Osteoblast (primary cell): ENCODE measurements around the gene AADACL3. TPM values are rescaled to one million over a fixed set of nuclear protein-coding genes. Genes with fewer than 3 reads are reported as not detected.

Experiments
- DNase-seq: peaks from one replicate; pipeline ENCODE4 v3.0.0; 2011; ENCODE audit warnings: low spot score, mixed read lengths; ENCODE audit not compliant: insufficient read length; ENCODE audit errors: missing footprints
- H2AFZ ChIP-seq: 2 replicates; pipeline ENCODE4 v1.6.0; 2011; ENCODE audit warnings: mild to moderate bottlenecking, low read length
- H3K27ac ChIP-seq: 2 replicates; pipeline ENCODE4 v1.5.1; 2011; ENCODE audit warnings: mild to moderate bottlenecking, low read depth, low read length, moderate library complexity
- H3K27me3 ChIP-seq: 2 replicates; pipeline ENCODE4 v1.6.0; 2012; ENCODE audit warnings: mild to moderate bottlenecking, control low read depth, inconsistent platforms, low read length, moderate library complexity; ENCODE audit not compliant: insufficient read depth
- H3K36me3 ChIP-seq: 2 replicates; pipeline ENCODE4 v1.5.1; 2011; ENCODE audit warnings: mild to moderate bottlenecking, low read length, control low read depth, moderate library complexity; ENCODE audit not compliant: insufficient read depth
- H3K4me1 ChIP-seq: 2 replicates; pipeline ENCODE4 v1.5.1; 2011; ENCODE audit warnings: mild to moderate bottlenecking, low read length, control low read depth, moderate library complexity; ENCODE audit not compliant: insufficient read depth
- H3K4me2 ChIP-seq: 2 replicates; pipeline ENCODE4 v1.6.0; 2011; ENCODE audit warnings: mild to moderate bottlenecking, low read length; ENCODE audit not compliant: insufficient read depth
- H3K4me3 ChIP-seq: fragments of 200-600 bp; sonication (generic); 3 replicates; pipeline ENCODE4 v1.5.1; 2012; ENCODE audit warnings: mild to moderate bottlenecking, low read length, inconsistent platforms; ENCODE audit not compliant: insufficient read depth
- H3K79me2 ChIP-seq: 2 replicates; pipeline ENCODE4 v1.6.0; 2012; ENCODE audit warnings: mild to moderate bottlenecking, low read length, control low read depth, inconsistent platforms; ENCODE audit not compliant: insufficient read depth
- H3K9me3 ChIP-seq: 2 replicates; pipeline ENCODE4 v1.5.1; 2011; ENCODE audit warnings: low read depth, low read length, control low read depth
- H4K20me1 ChIP-seq: 2 replicates; pipeline ENCODE4 v1.6.0; 2012; ENCODE audit warnings: mild to moderate bottlenecking, low read length, control low read depth; ENCODE audit not compliant: insufficient read depth
- CTCF ChIP-seq: IDR thresholded peaks from 2 replicates; pipeline ENCODE4 v1.5.1; 2011; ENCODE audit warnings: mild to moderate bottlenecking, low read depth, low read length, moderate library complexity; ENCODE audit errors: extremely low read depth
- small RNA-seq: library from RNA; depleted of rRNA; stranded (forward); fragments of <200 nt; gene quantifications from one replicate; pipeline ENCODE3, GENCODE V24; 2012
- total RNA-seq: library from RNA; depleted of rRNA; stranded (reverse); fragments of >200 nt; gene quantifications from 2 replicates; pipeline ENCODE4 v1.2.3, GENCODE V29; 2012

Gene AADACL3
- total RNA-seq, 1 donor: not detected

- H4K20me1 ChIP-seq: no peaks in the 10 kb centered on the region
- H3K4me2 ChIP-seq: no peak overlapping the region
- no peaks in the 10 kb centered on the region for H3K27me3 ChIP-seq
- H3K79me2 ChIP-seq: no peaks in the 10 kb centered on the region
- H3K4me1 ChIP-seq: no peaks in the 10 kb centered on the region
- DNase-seq: no peak
- TF ChIP-seq CTCF: no peak
- no peaks in the 10 kb centered on the region for H3K9me3 ChIP-seq
- no peak overlapping the region for H2AFZ ChIP-seq
- no peaks in the 10 kb centered on the region for H3K36me3 ChIP-seq
- H3K27ac ChIP-seq: no peak overlapping the region
- no peak overlapping the region for H3K4me3 ChIP-seq
Measured at GRCh38 chr1:12776801-12777557, 61.1 kb downstream of the AADACL3 start.

Small RNA genes lying within 50 kb of the gene (small RNA-seq; reads per million reads assigned to genes)
- not detected for gene AC244670.1

Other genes starting within 250 kb of the AADACL3 start
- gene DHRS3, start 97.9 kb upstream of the AADACL3 start, total RNA-seq: 161 and 172 TPM in 2 replicates
- not detected in 2 replicates for gene AADACL4, start 72.0 kb upstream of the AADACL3 start, total RNA-seq
- not detected in 2 replicates for gene CFAP107, start 30.1 kb downstream of the AADACL3 start, total RNA-seq
- not detected in 2 replicates for gene PRAMEF12, start 57.6 kb downstream of the AADACL3 start, total RNA-seq
- not detected in 2 replicates for gene PRAMEF1, start 75.3 kb downstream of the AADACL3 start, total RNA-seq
- gene PRAMEF11, start 115.3 kb downstream of the AADACL3 start, total RNA-seq: not detected in 2 replicates
- gene HNRNPCL1, start 132.6 kb downstream of the AADACL3 start, total RNA-seq: not detected in 2 replicates
- not detected in 2 replicates for gene PRAMEF2, start 141.0 kb downstream of the AADACL3 start, total RNA-seq
- not detected in 2 replicates for gene PRAMEF4, start 170.1 kb downstream of the AADACL3 start, total RNA-seq
- gene PRAMEF10, start 182.2 kb downstream of the AADACL3 start, total RNA-seq: not detected in 2 replicates
- not detected in 2 replicates for gene PRAMEF7, start 200.5 kb downstream of the AADACL3 start, total RNA-seq
- gene PRAMEF6, start 231.5 kb downstream of the AADACL3 start, total RNA-seq: not detected in 2 replicates